ENCODE data around the gene MARCHF11. TPM values are rescaled to one million over a fixed set of nuclear protein-coding genes. Genes with fewer than 3 reads are reported as not detected.

MARCHF11 gene
- total and polyA plus RNA-seq, 2 donors (not counting 1 experiment from before 2014, with no cell fraction given) = not detected

DNA sequence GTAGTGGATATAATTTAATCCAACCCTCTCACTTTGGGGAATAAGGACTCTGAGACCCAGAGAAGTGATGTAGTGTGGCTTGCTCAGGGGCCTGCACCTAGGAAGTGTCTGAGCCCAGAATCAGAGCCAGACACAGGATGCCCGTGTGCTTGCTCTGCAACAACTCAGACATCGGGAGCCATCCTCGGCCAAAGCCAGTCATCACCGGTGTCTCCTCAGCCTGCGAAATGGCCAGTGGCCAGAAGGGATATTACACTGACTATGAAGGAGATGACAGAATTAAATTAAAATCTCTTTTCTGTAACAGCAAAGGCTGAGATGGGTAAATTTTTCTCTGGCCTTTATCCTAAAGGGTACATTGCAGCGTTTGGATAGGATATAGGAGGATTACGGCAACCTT is 102.9 kb downstream of the MARCHF11 start:
- no peak overlapping the region for H3K27ac Mint-ChIP-seq
- no peaks in the 10 kb centered on the region for H3K4me1 Mint-ChIP-seq
- no peak overlapping the region for H3K4me2 ChIP-seq (replicated peaks; ENCODE audit: low read depth, low read length, poor library complexity, severe bottlenecking)
- no peak overlapping the region for H3K27ac ChIP-seq (ENCODE audit: low read length in 2 of 2)
- TF ChIP-seq, protein P1, sequence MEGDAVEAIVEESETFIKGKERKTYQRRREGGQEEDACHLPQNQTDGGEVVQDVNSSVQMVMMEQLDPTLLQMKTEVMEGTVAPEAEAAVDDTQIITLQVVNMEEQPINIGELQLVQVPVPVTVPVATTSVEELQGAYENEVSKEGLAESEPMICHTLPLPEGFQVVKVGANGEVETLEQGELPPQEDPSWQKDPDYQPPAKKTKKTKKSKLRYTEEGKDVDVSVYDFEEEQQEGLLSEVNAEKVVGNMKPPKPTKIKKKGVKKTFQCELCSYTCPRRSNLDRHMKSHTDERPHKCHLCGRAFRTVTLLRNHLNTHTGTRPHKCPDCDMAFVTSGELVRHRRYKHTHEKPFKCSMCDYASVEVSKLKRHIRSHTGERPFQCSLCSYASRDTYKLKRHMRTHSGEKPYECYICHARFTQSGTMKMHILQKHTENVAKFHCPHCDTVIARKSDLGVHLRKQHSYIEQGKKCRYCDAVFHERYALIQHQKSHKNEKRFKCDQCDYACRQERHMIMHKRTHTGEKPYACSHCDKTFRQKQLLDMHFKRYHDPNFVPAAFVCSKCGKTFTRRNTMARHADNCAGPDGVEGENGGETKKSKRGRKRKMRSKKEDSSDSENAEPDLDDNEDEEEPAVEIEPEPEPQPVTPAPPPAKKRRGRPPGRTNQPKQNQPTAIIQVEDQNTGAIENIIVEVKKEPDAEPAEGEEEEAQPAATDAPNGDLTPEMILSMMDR (IDR thresholded peaks at IDR 0.05) = no peak
- no peak for TF ChIP-seq EZH2 (IDR thresholded peaks at IDR 0.05; ENCODE audit: borderline replicate concordance, insufficient read depth, low read depth, low read length, poor library complexity, severe bottlenecking)
- H2AFZ ChIP-seq (ENCODE audit: insufficient read depth, low read depth, low read length, poor library complexity, severe bottlenecking) = no peak overlapping the region
- H3K79me2 ChIP-seq (ENCODE audit: control insufficient read depth, insufficient read depth, low read length) = no peaks in the 10 kb centered on the region
- WGBS (ENCODE audit: insufficient coverage) = 60% methylated on average over 1 of the region's 7 CpGs
- H3K27me3 ChIP-seq (replicated peaks in 1 of 4; ENCODE audit: control extremely low read depth in 1 of 4, control insufficient read depth in 3 of 4, insufficient read depth in 4 of 4, low read length in 3 of 4) = no peaks in the 10 kb centered on the region
- no peaks in the 10 kb centered on the region for H3K36me3 ChIP-seq (replicated peaks in 1 of 2; ENCODE audit: control extremely low read depth in 1 of 2, control insufficient read depth in 1 of 2, extremely low read depth in 1 of 2, insufficient read depth in 2 of 2, low read length in 1 of 2)
- no peak for ATAC-seq (ENCODE audit: low read depth)
- CTCF ChIA-PET = no interaction called here
- H3K9me3 Mint-ChIP-seq (ENCODE audit: insufficient read depth) = no peaks in the 10 kb centered on the region
- no peaks in the 10 kb centered on the region for H3K27me3 Mint-ChIP-seq
- DNase-seq = no peak
- no peak overlapping the region for H3K4me3 Mint-ChIP-seq
- POLR2A ChIA-PET = no interaction called here
- no peak overlapping the region for H3K9ac ChIP-seq (ENCODE audit: low read length)
- H3K9me3 ChIP-seq (ENCODE audit: control extremely low read depth in 1 of 3, control insufficient read depth in 2 of 3, insufficient read depth in 1 of 3, low read length in 2 of 3) = peaks cover 0 to 10% (median 0%) of the 10 kb centered on the region in 3 donors
- intact Hi-C loops (cut with micrococcal nuclease) = no loop called here
- no peaks in the 10 kb centered on the region for H4K20me1 ChIP-seq (ENCODE audit: control insufficient read depth, insufficient read depth, low read length, poor library complexity, severe bottlenecking)
- no peaks in the 10 kb centered on the region for H3K4me1 ChIP-seq (ENCODE audit: control insufficient read depth in 2 of 2, insufficient read depth in 2 of 2, low read length in 2 of 2)
- H3K4me3 ChIP-seq (ENCODE audit: control extremely low read depth in 1 of 5, extremely low read depth in 1 of 5, insufficient read depth in 1 of 5, low read depth in 2 of 5, low read length in 4 of 5) = no peak overlapping the region

DNA sequence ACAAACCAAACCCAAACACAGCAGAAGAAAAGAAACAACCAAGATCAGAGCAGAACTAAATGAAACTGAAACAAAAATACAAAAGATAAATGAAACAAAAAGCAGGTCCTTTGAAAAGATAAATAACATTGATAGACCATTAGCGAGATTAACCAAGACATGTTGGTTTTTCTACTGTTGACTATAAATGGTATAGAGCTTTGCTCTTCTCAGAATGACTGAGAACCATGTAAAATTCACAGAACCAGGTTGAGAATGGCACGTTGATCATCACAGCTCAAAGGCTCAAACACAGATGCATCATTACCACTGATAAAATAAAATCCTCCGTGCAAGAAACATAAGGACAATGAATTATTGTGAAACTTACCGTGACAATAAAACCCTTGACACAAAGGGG is 105.2 kb downstream of the MARCHF11 start:
- H3K4me1 ChIP-seq (ENCODE audit: control insufficient read depth in 2 of 2, insufficient read depth in 2 of 2, low read length in 2 of 2) = no peaks in the 10 kb centered on the region
- no peak for ATAC-seq (ENCODE audit: low read depth)
- H3K9ac ChIP-seq (ENCODE audit: low read length) = no peak overlapping the region
- DNase-seq = no peak
- Mint-ChIP-seq H3K4me3 (no peak overlapping the region), H3K9me3 (ENCODE audit: insufficient read depth) (no peaks in the 10 kb centered on the region), H3K27me3 (no peaks in the 10 kb centered on the region), H3K27ac (no peak overlapping the region), H3K4me1 (no peaks in the 10 kb centered on the region)
- no peak overlapping the region for H2AFZ ChIP-seq (ENCODE audit: insufficient read depth, low read depth, low read length, poor library complexity, severe bottlenecking)
- TF ChIP-seq EZH2 (IDR thresholded peaks at IDR 0.05; ENCODE audit: borderline replicate concordance, insufficient read depth, low read depth, low read length, poor library complexity, severe bottlenecking) = no peak
- TF ChIP-seq, protein P1 (IDR thresholded peaks at IDR 0.05) = no peak
- no peaks in the 10 kb centered on the region for H4K20me1 ChIP-seq (ENCODE audit: control insufficient read depth, insufficient read depth, low read length, poor library complexity, severe bottlenecking)
- intact Hi-C loops (cut with micrococcal nuclease) = no loop called here
- ChIA-PET POLR2A (no interaction called here), CTCF (no interaction called here)
- H3K4me2 ChIP-seq (replicated peaks; ENCODE audit: low read depth, low read length, poor library complexity, severe bottlenecking) = no peak overlapping the region
- no peaks in the 10 kb centered on the region for H3K36me3 ChIP-seq (replicated peaks in 1 of 2; ENCODE audit: control extremely low read depth in 1 of 2, control insufficient read depth in 1 of 2, extremely low read depth in 1 of 2, insufficient read depth in 2 of 2, low read length in 1 of 2)
- no peaks in the 10 kb centered on the region for H3K79me2 ChIP-seq (ENCODE audit: control insufficient read depth, insufficient read depth, low read length)
- H3K9me3 ChIP-seq (ENCODE audit: control extremely low read depth in 1 of 3, control insufficient read depth in 2 of 3, insufficient read depth in 1 of 3, low read length in 2 of 3) = peaks cover 0 to 6% (median 0%) of the 10 kb centered on the region in 3 donors
- no peak overlapping the region for H3K4me3 ChIP-seq (ENCODE audit: control extremely low read depth in 1 of 5, extremely low read depth in 1 of 5, insufficient read depth in 1 of 5, low read depth in 2 of 5, low read length in 4 of 5)
- WGBS (ENCODE audit: insufficient coverage) = no CpG with 5 or more reads among the region's 4 CpGs
- H3K27ac ChIP-seq (ENCODE audit: low read length in 2 of 2) = no peak overlapping the region
- H3K27me3 ChIP-seq (replicated peaks in 1 of 4; ENCODE audit: control extremely low read depth in 1 of 4, control insufficient read depth in 3 of 4, insufficient read depth in 4 of 4, low read length in 3 of 4) = no peaks in the 10 kb centered on the region
